ENCODE results near the gene KCNK4. TPM values are rescaled to one million over a fixed set of nuclear protein-coding genes. Genes with fewer than 3 reads are reported as not detected.
A peak's percentile ranks its signal among the peaks of the same experiment; 100 is the strongest.

The KCNK4 gene
- total and polyA plus RNA-seq, 2 of the 13 experiments (the other 11 are each of a cell fraction or from before 2014, with no cell fraction given) = not detected

DNA sequence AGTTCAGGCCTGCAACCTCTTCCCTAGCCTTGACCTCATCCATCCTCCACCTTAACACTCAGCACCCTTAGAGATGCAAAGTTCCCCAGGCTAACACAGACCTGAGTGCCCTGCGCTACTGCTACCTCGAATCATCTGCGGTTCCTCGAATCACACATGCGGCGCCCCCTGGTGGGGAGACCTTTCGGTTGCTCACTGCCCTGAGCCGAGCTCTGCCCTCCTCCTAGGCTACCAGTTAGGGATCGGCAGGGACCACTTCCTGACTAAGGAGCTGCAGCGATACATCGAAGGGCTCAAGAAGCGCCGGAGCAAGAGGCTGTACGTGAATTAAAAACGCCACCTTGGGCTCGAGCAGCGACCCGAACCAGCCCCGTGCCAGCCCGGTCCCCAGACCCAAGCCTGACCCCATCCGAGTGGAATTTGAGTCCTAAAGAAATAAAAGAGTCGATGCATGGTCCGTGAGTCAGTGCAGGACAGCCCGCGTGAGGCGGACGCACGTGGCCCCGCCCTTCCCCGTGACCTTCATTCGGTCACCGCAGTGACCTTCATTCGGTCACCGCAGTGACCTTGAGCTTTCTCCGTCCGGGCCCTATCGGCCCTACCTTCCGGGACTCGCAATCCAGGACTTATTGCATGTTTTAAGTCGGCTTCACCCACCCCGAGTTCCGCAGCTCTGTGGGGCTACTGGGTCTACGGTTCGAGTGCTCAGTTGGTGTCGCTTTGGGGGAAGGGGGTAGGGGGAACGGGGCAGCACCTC, 13.4 kb downstream of the KCNK4 start (continued):
- TF ChIP-seq HOMEZ (CRISPR knock-in tag; IDR thresholded peaks at IDR 0.05; ENCODE audit: low read depth) (no peak), ZNF12 (CRISPR knock-in tag; IDR thresholded peaks at IDR 0.05) (no peak; the same call in 1 of the 2 replicates), ZNF232 (CRISPR knock-in tag; IDR thresholded peaks at IDR 0.05; ENCODE audit: borderline replicate concordance) (peak; percentile 77; the same call in 1 of the 2 replicates), JUND (CRISPR knock-in tag; IDR thresholded peaks at IDR 0.05) (no peak), ZNF75D (CRISPR knock-in tag; IDR thresholded peaks at IDR 0.05; ENCODE audit: borderline replicate concordance) (no peak), SP5 (CRISPR knock-in tag; IDR thresholded peaks at IDR 0.05; ENCODE audit: borderline replicate concordance, low read depth) (peak; percentile 30; the same call in 1 of the 2 replicates), AHR (CRISPR knock-in tag; IDR thresholded peaks at IDR 0.05) (no peak), BHLHE40 (IDR thresholded peaks at IDR 0.05; ENCODE audit: low read length) (peak; percentile 69; the same call in 1 of the 2 replicates), BRCA1 (CRISPR knock-in tag; IDR thresholded peaks at IDR 0.05) (0 out of 2 replicates have a peak, but pooled peaks have one; percentile 51), CC2D1A (CRISPR knock-in tag; IDR thresholded peaks at IDR 0.05) (no peak), ZNF253 (CRISPR knock-in tag; IDR thresholded peaks at IDR 0.05; ENCODE audit: borderline replicate concordance) (peak; percentile 46; the same call in 1 of the 2 replicates), ZNF138 (CRISPR knock-in tag; IDR thresholded peaks at IDR 0.05; ENCODE audit: low read depth) (no peak), HDAC2 (CRISPR knock-in tag; IDR thresholded peaks at IDR 0.05) (peak; percentile 56; the same call in 1 of the 2 replicates), NFE2L1 (CRISPR knock-in tag; IDR thresholded peaks at IDR 0.05; ENCODE audit: borderline replicate concordance) (peak; percentile 56; the same call in 1 of the 2 replicates), ZNF556 (CRISPR knock-in tag; IDR thresholded peaks at IDR 0.05; ENCODE audit: borderline replicate concordance) (peak; percentile 42; the same call in 1 of the 2 replicates), HNRNPH1 (optimal IDR thresholded peaks at IDR 0.05; ENCODE audit: low read depth, low read length) (no peak), KLF11 (CRISPR knock-in tag; IDR thresholded peaks at IDR 0.05) (0 out of 2 replicates have a peak, but pooled peaks have one; percentile 29), ZSCAN12 (CRISPR knock-in tag; IDR thresholded peaks at IDR 0.05) (0 out of 2 replicates have a peak, but pooled peaks have one; percentile 40)
- TF ChIP-seq, protein P1, sequence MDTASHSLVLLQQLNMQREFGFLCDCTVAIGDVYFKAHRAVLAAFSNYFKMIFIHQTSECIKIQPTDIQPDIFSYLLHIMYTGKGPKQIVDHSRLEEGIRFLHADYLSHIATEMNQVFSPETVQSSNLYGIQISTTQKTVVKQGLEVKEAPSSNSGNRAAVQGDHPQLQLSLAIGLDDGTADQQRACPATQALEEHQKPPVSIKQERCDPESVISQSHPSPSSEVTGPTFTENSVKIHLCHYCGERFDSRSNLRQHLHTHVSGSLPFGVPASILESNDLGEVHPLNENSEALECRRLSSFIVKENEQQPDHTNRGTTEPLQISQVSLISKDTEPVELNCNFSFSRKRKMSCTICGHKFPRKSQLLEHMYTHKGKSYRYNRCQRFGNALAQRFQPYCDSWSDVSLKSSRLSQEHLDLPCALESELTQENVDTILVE (CRISPR knock-in tag; IDR thresholded peaks at IDR 0.05) = no peak
- TF ChIP-seq, protein P2, sequence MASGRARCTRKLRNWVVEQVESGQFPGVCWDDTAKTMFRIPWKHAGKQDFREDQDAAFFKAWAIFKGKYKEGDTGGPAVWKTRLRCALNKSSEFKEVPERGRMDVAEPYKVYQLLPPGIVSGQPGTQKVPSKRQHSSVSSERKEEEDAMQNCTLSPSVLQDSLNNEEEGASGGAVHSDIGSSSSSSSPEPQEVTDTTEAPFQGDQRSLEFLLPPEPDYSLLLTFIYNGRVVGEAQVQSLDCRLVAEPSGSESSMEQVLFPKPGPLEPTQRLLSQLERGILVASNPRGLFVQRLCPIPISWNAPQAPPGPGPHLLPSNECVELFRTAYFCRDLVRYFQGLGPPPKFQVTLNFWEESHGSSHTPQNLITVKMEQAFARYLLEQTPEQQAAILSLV (CRISPR knock-in tag; IDR thresholded peaks at IDR 0.05; ENCODE audit: borderline replicate concordance) = no peak
- TF ChIP-seq, protein P3, sequence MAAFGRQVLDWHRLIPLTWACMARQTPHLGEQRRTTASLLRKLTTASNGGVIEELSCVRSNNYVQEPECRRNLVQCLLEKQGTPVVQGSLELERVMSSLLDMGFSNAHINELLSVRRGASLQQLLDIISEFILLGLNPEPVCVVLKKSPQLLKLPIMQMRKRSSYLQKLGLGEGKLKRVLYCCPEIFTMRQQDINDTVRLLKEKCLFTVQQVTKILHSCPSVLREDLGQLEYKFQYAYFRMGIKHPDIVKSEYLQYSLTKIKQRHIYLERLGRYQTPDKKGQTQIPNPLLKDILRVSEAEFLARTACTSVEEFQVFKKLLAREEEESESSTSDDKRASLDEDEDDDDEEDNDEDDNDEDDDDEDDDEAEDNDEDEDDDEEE (CRISPR knock-in tag; IDR thresholded peaks at IDR 0.05) = no peak
- TF ChIP-seq, protein P4, sequence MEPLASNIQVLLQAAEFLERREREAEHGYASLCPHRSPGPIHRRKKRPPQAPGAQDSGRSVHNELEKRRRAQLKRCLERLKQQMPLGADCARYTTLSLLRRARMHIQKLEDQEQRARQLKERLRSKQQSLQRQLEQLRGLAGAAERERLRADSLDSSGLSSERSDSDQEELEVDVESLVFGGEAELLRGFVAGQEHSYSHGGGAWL (CRISPR knock-in tag; IDR thresholded peaks at IDR 0.05) = 0 out of 2 replicates have a peak, but pooled peaks have one; percentile 42
- TF ChIP-seq, protein P5, sequence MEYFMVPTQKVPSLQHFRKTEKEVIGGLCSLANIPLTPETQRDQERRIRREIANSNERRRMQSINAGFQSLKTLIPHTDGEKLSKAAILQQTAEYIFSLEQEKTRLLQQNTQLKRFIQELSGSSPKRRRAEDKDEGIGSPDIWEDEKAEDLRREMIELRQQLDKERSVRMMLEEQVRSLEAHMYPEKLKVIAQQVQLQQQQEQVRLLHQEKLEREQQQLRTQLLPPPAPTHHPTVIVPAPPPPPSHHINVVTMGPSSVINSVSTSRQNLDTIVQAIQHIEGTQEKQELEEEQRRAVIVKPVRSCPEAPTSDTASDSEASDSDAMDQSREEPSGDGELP (IDR thresholded peaks at IDR 0.05; ENCODE audit: borderline replicate concordance, low read depth) = peak; percentile 23; the same call in 1 of the 2 replicates

Data from HepG2 (cell line).